A673 (cell line): ENCODE results near the gene PID1.

Experiments used
- EZH2 ChIP-seq: fragments of 200-600 bp; sonication (generic); IDR thresholded peaks from 2 replicates; pipeline ENCODE4 v1.6.1; 2017; ENCODE audit warnings: borderline replicate concordance, low read depth, mild to moderate bottlenecking, mixed read lengths, antibody characterized with exemption, low read length; ENCODE audit not compliant: poor library complexity, severe bottlenecking
- TF ChIP-seq, protein P1 (sequence below): fragments of 300-800, 200-600 bp; sonication (generic); conservative IDR thresholded peaks from 2 replicates; pipeline ENCODE4 v1.5.1; 2017; ENCODE audit warnings: low read depth, mild to moderate bottlenecking, antibody characterized with exemption, low read length, moderate library complexity, mixed read lengths

GRCh38 chr2:229085439-229085838, 185.6 kb downstream of the PID1 start:
- TF ChIP-seq, protein P1, sequence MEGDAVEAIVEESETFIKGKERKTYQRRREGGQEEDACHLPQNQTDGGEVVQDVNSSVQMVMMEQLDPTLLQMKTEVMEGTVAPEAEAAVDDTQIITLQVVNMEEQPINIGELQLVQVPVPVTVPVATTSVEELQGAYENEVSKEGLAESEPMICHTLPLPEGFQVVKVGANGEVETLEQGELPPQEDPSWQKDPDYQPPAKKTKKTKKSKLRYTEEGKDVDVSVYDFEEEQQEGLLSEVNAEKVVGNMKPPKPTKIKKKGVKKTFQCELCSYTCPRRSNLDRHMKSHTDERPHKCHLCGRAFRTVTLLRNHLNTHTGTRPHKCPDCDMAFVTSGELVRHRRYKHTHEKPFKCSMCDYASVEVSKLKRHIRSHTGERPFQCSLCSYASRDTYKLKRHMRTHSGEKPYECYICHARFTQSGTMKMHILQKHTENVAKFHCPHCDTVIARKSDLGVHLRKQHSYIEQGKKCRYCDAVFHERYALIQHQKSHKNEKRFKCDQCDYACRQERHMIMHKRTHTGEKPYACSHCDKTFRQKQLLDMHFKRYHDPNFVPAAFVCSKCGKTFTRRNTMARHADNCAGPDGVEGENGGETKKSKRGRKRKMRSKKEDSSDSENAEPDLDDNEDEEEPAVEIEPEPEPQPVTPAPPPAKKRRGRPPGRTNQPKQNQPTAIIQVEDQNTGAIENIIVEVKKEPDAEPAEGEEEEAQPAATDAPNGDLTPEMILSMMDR, result no peak
- TF ChIP-seq EZH2, result no peak
